Neural cell (in vitro differentiated cells): Measurements from ENCODE around the gene JDP2.

ENCODE experiments used
- CTCF ChIP-seq: fragments of 450-650 bp; IDR thresholded peaks from 2 replicates; pipeline ENCODE4 v1.5.1; 2014; ENCODE audit warnings: antibody characterized with exemption, mild to moderate bottlenecking, moderate library complexity; ENCODE audit not compliant: poor library complexity, severe bottlenecking
- EP300 ChIP-seq: fragments of 450-650 bp; conservative IDR thresholded peaks from 2 replicates; pipeline ENCODE4 v1.6.1; 2014; ENCODE audit warnings: antibody characterized with exemption, mild to moderate bottlenecking, moderate library complexity; ENCODE audit not compliant: poor library complexity, severe bottlenecking
- EZH2 ChIP-seq: fragments of 200-600, 300-800 bp; shearing (Covaris generic), sonication (generic); IDR thresholded peaks from 2 replicates; pipeline ENCODE4 v1.6.1; 2014; ENCODE audit warnings: antibody characterized with exemption, low read length, borderline replicate concordance, mild to moderate bottlenecking; ENCODE audit not compliant: insufficient read depth, poor library complexity, severe bottlenecking
- MXI1 ChIP-seq: fragments of 450-650 bp; conservative IDR thresholded peaks from 2 replicates; pipeline ENCODE4 v1.6.1; 2014; ENCODE audit warnings: antibody characterized with exemption, mild to moderate bottlenecking; ENCODE audit not compliant: poor library complexity, severe bottlenecking
- POLR2AphosphoS5 ChIP-seq: IDR thresholded peaks from 2 replicates; pipeline ENCODE4 v1.6.1; 2012
- RAD21 ChIP-seq: fragments of 450-650 bp; conservative IDR thresholded peaks from 2 replicates; pipeline ENCODE4 v1.6.1; 2014; ENCODE audit warnings: antibody characterized with exemption, mild to moderate bottlenecking, moderate library complexity
- REST ChIP-seq: IDR thresholded peaks from 2 replicates; pipeline ENCODE4 v1.6.1; 2012; ENCODE audit warnings: borderline replicate concordance
- SMC3 ChIP-seq: fragments of 450-650 bp; conservative IDR thresholded peaks from 2 replicates; pipeline ENCODE4 v1.6.1; 2014; ENCODE audit warnings: antibody characterized with exemption, mild to moderate bottlenecking, moderate library complexity; ENCODE audit not compliant: poor library complexity
- TAF1 ChIP-seq: IDR thresholded peaks from 2 replicates; pipeline ENCODE4 v1.6.1; 2012; ENCODE audit warnings: low read depth

GRCh38 chr14:75458305-75458704 is 30.5 kb downstream of the JDP2 start:
- no peak for TF ChIP-seq CTCF
- TF ChIP-seq SMC3 = no peak
- no peak for TF ChIP-seq POLR2AphosphoS5
- TF ChIP-seq EZH2 = no peak
- no peak for TF ChIP-seq MXI1
- TF ChIP-seq REST = no peak
- TF ChIP-seq TAF1 = no peak
- no peak for TF ChIP-seq RAD21
- no peak for TF ChIP-seq EP300
